Right renal cortex interstitium (tissue), 3 donors: Measurements from ENCODE around the gene CNOT11. TPM values are rescaled to one million over a fixed set of nuclear protein-coding genes. Genes with fewer than 3 reads are reported as not detected.
A peak's percentile ranks its signal among the peaks of the same experiment; 100 is the strongest.
"Not testable (repeated sequence)": the region's sequence is repeated elsewhere in the genome, so short reads cannot be mapped to it uniquely, and the experiment has no call there.

Experiments used
- DNase-seq, 3 donors: peaks; one replicate each; pipeline ENCODE4 v3.0.0-alpha.2; 2013; ENCODE audit warnings: low read depth in 3 of 3, low spot score in 2 of 3
- polyA plus RNA-seq, 3 donors: library from polyadenylated mRNA; unstranded; fragments of 120-200 nt; gene quantifications; one replicate each; pipeline ENCODE4 v1.2.1, GENCODE V29; 2013; ENCODE audit not compliant: insufficient read length in 3 of 3

The CNOT11 gene
- polyA plus RNA-seq, 3 donors = 50.7 to 53.8 (median 51.2) TPM

GRCh38 chr2:101244373-101244772 lies 8.3 kb upstream of the CNOT11 start:
- not testable (repeated sequence) for DNase-seq

GRCh38 chr2:101244899-101245298 lies 7.8 kb upstream of the CNOT11 start:
- DNase-seq = not testable (repeated sequence)

DNA sequence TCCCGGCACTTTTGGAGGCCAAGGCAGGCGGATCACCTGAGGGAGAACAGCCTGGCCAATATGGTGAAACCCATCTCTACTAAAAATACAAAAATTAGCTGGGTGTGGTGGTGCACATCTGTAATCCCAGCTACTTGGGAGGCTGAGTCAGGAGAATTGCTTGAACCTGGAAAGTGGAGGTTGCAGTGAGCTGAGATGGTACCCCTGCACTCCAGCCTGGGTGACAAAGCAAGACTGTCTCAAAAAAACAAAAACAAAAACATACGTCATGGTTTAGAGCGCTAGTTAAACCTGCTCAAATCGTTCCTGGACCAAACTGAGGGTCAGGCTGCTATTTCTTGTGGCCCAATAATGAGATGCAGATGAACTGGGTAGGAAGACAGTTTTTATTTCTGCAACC lies 7.2 kb upstream of the CNOT11 start:
- DNase-seq = not testable (repeated sequence)

GRCh38 chr2:101248756-101249155 lies 3.9 kb upstream of the CNOT11 start:
- DNase-seq = not testable (repeated sequence)

- DNase-seq = no peak
Measured at GRCh38 chr2:101249826-101250225, 2.9 kb upstream of the CNOT11 start.

- DNase-seq = not testable (repeated sequence)
Measured at GRCh38 chr2:101251246-101251781, 1.4 kb upstream of the CNOT11 start.

DNA sequence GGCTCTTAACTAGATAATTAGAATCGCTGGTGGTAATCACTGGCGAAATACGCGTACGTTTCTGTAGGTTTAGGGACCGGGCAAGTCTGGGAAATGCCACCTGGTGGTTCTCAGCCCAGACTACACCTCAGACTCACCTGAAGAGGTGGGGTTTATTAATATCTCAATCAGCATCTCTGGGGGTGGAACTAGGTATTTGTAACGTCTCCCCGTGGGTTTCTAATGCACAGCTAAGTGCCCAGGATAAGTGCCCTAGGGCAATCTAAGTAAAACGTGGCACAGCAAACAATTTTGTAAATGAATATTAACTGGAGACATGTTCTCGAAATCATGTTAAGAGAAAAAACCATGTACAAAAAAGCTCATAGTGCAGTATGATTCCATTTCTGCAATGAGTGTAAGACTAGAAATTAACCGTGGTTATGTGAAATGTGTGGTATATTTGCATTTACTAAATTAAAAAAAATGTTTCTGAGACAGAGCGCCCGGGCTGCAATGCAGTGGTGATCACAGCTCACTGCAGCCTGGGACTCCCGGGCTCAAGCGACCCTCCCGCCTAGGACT lies 760 bp upstream of the CNOT11 start:
- no peak for DNase-seq

GRCh38 chr2:101253013-101253702 lies 472 bp downstream of the CNOT11 start:
- DNase-seq = no peak

- no peak for DNase-seq
Measured at GRCh38 chr2:101253703-101254450, 1.2 kb downstream of the CNOT11 start.

- no peak for DNase-seq
Measured at GRCh38 chr2:101255501-101255900, 2.8 kb downstream of the CNOT11 start.

GRCh38 chr2:101256316-101256715 lies 3.6 kb downstream of the CNOT11 start:
- no peak for DNase-seq

DNA sequence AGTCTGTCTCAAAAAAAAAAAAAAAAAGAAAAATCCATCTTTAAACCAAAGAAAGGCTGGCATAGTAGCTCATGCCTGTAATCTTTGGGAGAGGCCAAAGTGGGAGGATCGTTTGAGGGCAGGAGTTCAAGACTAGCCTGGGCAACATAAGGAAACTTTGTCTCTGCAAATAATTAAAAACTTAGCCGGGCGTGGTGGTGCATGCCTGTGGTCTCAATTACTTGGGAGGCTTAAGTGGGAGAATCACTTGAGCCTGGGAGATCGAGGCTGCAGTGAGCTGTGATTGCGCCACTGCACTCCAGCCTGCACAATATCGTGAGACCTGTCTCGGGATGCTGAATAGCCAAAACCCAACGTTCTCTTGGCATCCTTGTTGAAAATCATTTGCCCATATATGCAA lies 6.1 kb downstream of the CNOT11 start:
- no peak for DNase-seq

DNA sequence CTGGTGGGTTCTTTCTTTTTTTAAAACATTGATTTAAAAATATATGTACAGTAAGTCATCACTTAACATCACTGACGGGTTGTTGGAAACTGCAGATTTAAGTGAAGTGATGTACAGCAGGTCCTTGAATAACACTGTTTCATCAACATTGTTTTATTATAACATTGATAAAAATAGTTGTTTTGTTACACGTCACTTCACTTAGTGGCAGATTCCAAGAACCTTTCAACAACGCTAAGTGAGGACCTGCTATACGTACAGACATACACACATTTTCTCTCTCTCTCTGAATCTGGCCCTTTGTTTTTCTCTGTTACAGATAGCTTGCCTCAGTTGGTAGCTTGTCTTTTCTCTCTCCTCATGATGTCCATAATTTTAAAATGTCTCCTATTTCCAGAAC lies 9.5 kb downstream of the CNOT11 start:
- no peak for DNase-seq

GRCh38 chr2:101263377-101263800 lies 10.7 kb downstream of the CNOT11 start:
- no peak for DNase-seq

DNA sequence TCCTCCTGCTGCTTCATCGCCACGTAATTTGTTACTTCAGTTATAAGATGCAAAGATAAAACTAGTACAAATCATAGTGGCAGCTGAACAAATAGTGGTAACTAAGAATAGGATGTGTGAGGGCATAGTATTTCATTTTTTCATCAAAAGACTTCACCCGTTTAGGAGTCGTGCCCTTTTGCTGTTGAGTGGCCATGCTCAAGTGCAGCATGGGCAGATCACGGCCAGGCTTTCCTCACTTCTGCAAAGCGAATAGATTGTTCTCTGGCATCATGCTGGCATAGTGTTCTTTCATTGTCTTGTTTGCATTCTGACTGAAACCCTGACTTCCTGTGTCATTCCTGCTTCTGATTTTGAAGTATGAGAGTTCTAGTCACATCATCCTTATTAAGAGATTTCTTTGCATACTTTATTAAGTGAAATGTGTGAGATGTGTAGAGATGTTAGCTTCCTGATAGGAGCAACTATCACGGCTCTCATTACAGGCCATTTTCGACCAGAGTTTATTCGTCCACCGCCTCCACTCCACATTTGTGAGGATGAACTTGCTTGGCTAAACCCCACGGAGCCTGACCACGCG lies 11.8 kb downstream of the CNOT11 start:
- DNase-seq = no peak

DNA sequence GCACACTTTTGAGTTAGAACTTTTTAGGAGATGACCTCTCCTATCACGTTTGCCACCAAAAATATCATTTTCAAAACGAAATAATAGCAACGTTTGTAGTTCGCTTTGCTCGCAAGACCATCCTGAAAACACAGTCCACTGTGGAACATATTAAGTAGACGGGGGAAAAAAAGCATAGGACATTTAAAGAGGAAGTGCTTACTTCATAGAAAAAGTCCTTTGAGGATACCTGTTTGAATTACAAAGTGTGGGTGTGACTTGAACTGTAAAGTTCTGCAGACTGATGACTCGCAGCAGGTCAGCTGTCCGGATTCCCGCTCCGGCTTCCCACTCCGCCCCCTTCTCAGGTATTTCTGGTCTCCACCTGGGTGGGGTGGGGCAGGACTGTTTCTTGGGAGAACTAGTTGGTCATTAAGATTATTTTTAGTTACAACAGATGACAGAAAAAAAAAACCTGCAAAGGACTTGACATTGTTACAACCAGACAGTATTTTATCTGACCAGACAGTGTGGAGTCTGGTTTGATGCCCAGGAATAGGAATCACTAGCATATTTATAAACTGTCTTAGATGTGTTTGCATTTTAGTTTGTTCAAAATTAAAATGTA lies 13.3 kb downstream of the CNOT11 start:
- no peak for DNase-seq

DNA sequence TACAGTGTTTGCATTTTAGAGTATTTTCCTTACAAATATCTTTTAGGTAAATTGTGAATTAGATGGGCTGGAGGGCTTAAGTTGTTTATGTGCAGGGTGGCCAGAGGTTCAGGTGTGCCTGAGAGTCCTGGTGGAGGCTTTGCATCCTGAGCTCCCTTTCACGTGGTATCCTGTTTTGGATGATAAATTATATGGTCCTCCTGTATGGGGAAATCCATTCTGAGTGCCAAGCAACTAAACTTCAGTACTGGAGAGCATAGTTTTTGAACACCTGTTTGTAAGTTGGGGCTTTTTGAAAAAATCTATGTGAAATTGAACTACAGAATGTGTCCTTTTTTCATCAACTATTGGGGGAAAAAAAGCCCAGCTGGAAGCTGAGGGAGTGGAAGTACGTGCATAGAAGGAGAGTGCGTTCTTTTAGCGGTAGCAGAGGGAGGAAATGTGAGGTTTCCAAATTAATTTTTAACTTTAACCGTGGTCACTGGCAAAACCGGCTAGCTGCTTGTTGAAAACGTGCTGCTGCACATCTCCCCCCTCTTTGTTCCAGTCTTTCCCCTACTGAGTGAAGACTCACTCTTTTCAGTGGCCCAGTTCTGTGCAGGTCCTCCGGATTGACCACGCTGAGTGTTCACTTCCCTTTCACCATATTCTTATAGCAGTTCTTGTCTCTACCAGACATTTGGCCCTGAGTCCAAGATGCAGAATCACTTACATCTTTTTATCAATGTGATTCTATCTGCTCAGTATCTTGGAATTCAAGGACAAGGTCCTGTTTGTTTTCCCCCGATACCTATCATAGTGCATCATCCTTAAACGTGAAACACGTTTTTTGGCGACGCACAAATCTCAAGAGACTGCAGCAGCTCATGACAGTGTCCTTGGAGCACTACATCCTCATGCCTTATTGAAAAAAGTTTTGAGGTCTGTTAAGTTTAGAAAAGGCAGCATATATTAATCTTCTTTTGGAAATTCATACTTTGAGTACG lies 15.3 kb downstream of the CNOT11 start:
- DNase-seq = peak in 1 of 3 donors; percentile 18

DNA sequence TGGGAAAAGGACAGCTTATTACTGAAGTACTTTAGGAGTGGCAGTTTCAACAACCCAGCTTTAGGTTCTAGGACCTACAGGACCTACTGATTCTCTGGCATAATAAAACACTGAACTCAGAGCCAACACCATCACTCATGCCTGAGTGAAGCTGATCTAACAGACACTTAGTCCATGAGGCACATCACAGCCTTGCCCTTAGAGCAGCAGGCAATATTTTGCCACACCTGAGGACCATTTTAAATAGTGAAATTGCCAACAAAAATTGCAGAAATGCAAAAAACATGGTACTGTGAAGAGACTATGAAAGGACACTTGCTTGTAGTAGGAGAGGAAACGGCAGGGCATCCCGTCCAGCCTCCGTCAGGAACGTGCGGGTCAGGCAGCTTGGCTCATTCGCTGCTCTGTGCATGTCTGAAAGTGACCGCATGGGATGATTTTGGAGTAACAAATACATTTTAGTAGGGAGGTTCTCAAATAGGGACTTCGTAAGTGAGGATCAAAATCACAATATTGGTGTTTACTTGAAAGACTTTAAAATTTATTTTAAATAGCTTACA lies 18.1 kb downstream of the CNOT11 start:
- no peak for DNase-seq

GRCh38 chr2:101272045-101272784 lies 19.5 kb downstream of the CNOT11 start:
- no peak for DNase-seq
